ENCODE data around the gene HK1.
"Not testable (repeated sequence)": the region's sequence is repeated elsewhere in the genome, so short reads cannot be mapped to it uniquely, and the experiment has no call there.

HK1 gene

DNA sequence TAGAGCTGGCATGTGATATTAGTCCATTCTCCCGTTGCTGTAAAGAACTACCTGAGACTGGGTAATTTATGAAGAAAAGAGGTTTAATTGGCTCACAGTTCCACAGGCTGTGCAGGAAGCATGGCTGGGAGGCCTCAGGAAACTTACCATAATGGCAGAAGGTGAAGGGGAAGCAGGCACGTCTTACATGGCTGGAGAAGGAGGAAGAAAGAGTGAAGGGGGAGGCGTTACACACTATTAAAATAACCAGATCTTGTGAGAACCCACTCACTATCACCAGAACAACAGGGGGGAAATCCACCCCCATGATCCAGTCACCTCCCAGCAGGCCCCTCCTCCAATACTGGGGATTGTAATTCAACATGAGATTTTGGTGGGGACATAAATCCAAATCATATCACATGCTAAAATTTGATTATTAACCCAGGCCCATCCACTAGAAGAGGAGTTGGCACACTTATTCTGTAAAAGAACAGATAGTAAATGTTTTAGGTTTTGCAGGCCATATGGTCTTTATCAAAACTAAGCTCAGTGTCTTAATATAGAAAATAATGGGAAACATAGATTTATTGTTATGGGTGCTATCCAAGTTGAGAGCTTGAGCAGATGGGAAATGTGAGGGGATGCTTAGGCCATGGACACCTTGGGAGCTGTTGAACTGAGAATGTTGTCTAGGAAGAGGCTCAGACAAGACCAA lies 18.6 kb upstream of the HK1 start:
- no peak for DNase-seq

DNA sequence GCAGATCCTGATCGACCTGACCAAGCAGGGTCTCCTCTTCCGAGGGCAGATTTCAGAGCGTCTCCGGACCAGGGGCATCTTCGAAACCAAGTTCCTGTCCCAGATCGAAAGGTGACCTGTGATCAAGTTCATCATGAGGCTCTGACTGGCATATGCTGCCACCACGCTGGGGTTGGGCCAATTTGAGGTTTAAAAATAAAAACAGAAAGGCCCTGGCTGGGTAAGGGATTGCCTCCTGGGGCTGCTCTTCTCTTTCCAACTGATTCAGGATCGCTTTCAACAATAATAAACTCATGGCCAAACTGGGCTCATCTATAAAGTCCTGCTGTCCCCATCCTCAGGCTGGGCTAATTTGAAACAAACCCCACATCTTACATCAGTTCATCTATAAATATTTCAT lies 17.1 kb upstream of the HK1 start:
- no peak for DNase-seq

DNA sequence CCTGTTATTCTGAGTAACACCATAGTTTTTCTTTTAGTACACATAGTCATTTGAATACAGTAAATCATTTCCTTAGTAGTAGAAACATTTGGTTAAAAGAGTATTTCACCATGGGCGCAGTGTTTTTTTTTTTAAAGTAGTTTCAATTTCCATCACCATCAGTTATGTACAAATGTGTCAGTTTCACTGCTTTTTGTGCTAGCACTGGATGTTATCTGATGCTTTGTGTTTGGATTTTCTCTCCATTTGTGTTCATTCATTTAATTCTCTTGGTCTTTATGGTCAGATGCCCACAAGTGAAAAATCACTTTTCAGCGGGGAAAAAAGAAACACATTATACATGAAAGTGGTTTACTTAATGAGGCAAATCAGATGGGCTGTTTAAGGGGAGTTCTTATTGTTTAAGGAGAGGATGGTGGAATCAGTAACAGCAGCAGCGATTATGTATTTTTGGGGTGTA lies 16.0 kb upstream of the HK1 start:
- DNase-seq: no peak

DNA sequence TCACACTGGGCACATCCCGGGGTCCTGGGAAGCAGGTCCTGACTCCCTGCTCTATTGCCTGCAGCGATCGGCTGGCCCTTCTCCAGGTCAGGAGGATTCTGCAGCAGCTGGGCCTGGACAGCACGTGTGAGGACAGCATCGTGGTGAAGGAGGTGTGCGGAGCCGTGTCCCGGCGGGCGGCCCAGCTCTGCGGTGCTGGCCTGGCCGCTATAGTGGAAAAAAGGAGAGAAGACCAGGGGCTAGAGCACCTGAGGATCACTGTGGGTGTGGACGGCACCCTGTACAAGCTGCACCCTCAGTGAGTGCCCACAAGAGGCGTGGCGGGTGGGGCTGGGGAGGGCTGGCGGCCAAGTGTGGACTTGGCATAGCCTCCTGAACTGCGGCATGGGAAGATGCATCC lies 12.8 kb upstream of the HK1 start:
- no peak for DNase-seq

DNA sequence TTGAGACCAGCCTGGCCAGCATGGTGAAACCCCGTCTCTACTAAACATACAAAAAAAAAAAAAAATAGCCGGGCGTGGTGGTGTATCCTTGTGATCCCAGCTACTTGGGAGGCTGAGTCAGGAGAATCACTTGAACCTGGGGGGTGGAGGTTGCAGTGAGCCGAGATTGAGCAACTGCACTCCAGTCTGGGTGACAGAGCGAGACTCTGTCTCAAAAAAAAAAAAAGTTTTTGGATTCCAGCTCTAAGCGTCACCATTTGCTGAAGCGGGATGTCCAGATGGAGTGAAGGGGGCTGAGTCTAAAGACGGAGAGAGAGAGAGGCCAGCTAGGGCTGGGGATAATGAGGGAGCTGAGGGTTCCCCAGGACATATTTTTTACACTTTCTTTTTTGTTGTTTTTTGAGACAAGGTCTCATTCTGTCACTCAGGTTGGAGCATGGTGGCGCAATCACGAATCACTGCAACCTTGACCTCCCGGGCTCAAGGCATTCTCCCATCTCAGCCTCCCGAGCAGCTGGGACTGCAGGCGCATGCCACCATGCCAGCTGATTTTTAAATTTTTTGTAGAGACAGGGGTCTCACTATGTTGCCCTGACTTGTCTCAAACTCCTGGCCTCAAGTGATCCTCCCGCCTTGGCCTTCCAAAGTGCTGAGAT lies 9.4 kb upstream of the HK1 start:
- DNase-seq: no peak

DNA sequence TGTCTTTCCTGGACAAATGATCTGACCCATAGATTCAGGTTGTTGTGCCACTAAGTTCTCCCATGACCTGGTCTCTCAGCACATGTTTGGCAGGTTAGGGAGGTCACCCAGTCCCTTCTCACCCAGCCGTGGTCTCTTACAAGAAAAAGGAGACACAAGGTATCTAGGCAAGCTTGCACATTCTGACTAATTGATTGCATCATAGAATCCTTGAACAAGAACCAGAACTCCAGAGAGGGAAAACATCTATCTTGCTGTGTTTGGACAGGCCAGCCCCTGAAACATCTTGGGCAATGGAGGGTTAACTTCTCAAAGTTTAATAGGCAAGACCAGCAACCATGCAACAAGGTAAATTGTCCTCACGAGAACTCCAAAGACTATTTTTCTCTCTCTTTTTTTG lies 8.5 kb upstream of the HK1 start:
- DNase-seq: no peak

DNA sequence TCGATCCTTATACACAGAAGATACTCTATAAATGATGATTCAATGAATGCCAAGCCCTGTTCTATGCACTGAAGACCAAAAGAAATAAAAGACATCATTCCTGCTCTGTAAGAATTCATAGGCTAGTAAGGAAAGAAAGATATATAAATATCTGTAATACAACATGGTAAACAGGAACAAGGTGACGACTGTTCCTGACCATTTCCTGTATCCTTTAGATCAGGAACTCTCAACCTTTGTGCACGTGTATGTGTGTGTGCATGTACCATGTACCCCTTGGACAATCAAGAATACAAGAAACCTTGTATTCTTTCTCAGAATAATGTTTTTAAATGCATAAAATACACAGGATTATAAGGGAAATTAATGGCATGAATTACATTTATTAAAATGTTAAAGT lies 7.3 kb upstream of the HK1 start:
- DNase-seq: no peak

DNA sequence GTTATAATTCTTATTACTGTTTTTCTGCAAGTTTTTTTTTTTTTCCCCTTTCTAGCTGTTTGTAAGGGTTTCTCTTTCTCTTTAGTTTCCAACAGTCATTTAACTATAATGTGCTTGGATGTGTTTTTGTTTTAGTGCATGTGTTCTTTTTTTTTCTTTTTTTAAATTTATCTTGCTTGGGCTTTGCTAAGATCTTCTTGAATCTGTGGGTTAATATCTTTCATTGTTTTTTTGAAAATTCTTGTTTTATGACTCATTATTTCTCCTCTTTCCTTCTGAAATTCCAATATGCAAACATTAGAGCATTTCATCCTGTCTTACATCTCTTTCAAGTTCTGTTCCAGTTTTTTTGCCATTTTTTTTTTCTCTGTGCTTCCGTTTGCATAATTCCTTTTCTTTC lies 5.7 kb upstream of the HK1 start:
- DNase-seq: no peak

DNA sequence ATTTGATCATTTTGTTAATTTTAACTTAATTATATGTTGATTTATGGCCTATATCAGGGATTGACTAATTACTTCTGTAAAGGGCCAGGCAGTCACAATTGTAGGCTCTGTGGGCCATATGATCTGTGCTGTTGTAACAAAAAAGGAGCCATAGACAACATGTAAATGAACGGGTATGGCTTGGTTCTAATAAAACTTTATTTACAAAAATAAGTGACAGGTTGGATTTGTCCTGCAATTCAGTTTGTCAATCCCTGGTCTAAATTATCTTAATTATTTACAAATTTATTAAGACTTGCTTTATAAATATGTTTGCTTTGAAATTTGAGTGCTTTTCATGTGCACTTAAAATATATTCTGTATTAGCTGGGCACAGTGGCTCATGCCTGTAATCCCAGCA lies 2.9 kb upstream of the HK1 start:
- DNase-seq: no peak

DNA sequence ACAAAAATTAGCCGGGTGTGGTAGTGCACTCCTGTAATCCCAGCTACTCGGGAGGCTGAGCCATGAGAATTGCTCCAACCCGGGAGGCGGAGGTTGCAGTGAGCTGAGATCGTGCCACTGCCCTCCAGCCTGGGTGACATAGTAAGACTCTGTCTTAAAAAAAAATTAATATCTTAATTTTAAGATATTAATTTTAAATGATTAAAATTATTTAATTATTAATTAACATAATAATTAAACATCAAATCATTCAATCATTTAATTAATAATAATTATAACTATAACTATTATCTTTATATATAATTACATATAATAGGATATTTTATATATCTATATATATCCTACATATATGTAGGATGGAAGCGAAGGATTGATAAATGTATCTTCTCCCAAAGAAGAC lies 1.8 kb upstream of the HK1 start:
- no peak for DNase-seq

DNA sequence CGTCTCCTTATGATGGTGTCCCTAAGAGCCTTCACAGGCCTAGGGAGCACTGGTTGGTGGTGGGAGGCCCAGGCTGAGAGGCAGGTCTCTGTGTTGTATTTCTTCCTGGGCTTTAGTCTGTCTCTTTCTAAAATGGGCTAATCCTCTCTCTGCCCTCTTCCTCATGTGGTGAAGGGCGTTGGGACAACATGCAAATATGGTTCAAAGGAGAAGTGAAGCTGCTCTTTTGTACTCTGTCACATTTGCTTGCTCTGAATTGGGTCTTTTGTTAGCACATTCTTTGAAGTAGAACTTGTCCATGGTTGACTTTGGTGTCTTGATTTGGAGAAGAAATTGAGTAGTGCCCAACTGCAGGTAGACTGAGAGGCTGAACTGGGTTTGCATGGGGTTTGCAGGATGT lies 814 bp downstream of the HK1 start:
- no peak for DNase-seq

DNA sequence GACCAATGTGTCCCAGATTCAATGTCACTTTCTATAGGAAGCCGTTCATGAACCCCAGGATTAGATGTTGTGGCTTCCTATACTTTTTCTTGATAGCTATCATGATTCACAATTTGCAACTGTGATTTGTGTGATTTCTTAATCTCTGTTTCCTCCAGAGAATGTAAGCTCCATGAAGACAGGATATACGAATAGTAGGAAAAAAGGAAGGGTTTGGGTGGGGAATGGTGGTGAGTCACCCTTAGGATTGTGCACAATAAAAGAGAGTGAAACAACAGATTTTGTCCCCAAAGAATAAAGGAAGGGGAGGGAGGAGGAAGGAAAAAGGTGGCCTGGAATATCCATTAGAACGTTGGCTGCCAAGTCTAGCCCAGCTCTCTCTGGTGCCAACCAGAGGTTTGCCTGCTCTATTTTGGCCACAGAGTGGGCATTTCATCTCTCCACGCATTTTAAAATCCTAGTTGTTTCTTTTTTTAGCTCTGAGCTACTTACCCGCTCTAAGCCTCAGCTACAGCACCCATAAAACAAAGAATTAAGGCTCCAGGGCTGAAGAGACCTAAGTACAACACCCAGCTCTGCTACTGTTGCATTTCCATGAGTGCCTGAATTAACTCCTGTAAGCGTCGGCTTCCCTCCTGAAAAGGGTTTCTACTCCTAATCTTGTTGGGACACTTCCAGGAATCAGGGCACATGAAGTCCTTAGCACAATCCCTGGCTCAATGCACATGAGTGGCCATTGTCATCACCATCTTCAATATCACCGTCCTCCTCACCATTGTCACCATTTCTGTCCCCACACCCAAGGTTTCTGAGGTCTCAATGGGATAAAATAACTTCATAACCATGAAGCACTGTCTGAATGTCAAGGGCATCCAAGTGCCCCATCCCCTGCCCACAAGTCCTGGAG lies 3.5 kb downstream of the HK1 start:
- no peak for DNase-seq

DNA sequence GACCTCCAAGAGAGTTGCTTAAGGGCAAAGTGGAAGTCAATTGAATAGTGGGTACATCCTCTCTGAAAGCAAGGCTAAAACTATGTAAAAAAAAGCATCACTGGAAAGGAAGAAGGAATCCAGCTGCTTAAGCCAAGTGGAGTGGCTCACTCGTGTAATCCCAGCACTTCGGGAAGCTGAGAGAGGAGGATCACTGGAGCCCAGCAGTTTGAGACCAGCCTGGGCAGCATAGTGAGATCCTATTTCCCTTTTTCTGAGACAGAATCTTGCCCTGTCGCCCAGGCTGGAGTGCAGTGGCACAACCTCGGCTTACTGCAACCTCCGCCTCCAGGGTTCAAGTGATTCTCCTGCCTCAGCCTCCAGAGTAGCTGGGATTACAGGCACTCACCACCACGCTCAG lies 6.1 kb downstream of the HK1 start:
- not testable (repeated sequence) for DNase-seq

DNA sequence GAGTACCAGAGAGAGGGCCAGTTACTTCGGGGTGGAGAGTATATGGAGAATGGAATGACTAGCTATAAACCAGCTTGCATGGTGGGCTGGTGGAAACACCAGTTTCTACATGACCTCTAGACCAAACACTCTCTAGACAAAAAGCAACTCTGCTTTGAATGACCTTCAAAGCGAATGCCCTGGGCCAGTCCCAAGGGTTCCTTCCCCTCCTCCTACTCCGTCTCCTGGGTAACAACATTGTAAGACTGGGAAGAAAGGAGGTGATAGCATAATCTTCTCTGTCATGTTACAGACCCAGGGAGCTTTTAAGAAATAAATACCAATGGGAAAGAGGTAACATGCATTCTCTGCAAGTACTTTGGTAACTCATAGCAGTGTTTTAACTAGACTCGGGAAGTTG lies 7.4 kb downstream of the HK1 start:
- no peak for DNase-seq

DNA sequence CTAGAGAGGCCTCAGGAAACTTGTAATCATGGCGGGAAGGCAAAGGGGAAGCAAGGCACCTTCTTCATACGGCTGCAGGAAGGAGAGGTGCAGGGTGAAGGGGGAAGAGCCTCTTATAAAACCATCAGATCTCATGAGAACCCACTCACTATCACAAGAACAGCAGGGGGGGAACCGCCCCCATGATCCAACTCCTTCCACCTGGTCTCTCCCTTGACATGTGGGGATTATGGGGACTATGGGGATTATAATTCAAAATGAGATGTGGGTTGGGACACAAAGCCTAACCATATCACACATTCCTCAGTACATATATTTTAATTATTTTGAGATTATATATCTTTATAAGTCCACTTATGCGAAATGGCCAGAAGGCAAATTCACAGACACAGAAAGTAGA lies 8.9 kb downstream of the HK1 start:
- DNase-seq: no peak

DNA sequence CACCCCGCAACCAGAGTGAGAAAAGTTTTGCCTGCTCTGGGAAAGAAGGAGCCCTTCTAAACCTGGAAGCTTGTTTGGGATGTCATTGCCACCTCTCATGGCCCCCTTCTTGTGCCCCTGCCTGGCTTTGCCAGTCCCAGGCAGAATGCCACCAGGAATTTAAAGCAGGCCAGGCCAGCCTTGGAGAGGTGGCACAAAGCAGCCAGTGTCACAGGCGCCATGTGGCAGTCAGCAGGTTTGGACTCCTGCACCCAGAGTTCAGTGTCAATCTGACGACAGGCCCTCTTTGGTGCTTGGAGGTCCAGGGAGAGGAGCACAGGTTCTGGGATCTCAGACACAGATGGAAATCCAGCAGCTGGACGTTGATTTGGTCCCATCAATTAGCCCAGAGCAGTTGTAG lies 12.7 kb downstream of the HK1 start:
- no peak for DNase-seq

DNA sequence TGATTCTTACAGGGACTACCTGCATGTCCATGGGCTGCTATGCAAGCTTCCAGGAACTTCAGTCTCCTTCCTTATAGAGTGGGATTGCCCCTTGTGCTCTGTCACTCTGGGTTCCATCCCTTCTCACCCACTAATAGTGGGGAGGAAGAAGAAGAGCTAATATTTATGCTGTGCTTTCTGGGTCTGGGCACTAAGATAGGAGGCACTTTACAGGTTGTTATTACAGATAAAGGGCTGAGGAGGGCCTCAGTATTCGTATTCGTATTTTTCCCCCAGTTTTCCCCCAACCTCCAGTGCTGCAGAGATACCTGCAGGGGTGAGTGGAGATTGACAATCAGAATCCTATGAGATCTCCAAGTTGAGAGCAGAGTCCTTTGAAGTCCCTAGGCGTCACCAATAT lies 14.2 kb downstream of the HK1 start:
- DNase-seq: no peak

DNA sequence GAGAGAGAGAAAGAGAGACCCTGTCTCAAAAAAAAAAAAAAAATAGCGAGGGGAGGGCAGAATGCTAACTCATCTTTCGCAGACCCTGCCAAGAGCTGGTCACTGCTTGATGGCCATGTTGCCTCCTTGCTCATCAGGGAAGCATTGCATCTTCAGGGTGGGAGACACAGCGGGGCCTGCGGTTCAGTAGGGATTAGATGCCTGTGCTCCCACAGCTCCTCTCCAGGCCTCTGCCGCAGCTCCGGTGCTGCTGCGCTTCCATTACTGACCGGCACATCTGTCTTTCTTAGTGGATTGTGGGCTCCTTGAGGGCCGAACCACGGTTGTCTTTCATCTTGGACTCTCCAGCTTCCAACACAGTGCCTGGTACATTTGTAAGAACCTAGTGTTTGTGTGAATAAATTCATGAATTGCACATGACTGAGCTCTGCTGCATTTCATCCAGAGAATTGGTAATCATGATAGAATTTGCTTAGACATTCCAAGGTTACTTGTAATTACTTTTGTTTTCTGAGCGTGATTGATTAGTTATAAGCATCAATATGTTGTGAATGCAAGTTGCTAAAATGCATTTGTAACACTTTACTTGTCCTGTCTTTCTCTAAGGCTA lies 16.8 kb downstream of the HK1 start:
- no peak for DNase-seq

DNA sequence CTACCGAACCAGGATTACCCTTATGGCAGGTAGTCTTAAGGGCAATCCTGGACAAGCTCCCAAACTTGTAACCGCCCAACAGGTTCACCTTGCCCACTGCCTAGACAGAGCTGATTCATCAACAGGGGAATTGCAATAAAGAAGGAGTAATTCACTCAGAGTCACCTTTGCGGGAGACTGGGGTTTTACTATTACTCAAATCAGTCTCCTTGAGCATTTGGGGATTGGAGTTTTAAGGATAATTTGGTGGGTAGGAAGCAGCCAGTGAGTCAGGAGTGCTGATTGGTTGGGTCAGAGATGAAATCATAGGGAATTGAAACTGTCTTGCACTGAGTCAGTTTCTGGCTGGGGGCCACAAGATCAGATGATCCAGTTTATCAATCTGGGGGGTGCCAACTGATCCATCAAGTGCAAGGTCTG lies 25.3 kb downstream of the HK1 start:
- DNase-seq: no peak

DNA sequence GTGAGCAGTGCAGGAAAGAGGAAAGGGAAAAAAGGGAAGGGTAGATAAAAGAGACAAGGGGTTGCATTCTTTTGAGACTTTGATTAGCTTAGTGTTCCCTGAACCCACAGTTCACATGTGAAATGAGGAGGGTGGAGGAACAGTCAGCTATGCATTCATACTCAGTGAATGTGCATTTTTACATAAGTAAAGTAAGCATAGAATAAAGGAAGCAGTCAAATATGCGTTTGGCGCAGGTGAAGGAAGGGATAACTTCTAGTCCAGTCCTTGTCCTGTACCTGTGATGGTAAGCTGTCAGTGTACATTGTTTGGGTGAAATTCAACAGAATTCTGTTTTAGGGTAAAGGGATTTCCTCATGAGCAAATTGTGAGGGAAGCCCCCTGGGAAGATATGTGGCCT lies 28.1 kb downstream of the HK1 start:
- DNase-seq: no peak

DNA sequence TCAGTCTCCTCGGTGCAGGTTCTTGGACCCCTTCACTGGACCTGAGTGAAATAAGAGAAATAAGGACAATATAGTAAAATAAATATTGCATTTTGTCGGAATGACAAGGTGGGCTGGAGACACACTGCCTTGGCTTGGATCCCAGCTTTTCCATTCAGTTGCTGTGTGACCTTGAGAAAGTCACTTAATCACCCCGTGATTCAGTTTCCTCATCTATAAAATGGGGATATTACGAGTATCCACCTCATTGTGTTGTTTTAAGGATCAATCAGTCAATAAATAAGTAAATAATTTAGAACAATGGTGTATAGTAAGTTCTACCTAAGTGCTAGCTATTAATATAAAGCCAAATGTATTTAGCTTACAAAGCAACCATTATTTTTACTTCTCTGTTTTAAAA lies 29.1 kb downstream of the HK1 start:
- DNase-seq: no peak

DNA sequence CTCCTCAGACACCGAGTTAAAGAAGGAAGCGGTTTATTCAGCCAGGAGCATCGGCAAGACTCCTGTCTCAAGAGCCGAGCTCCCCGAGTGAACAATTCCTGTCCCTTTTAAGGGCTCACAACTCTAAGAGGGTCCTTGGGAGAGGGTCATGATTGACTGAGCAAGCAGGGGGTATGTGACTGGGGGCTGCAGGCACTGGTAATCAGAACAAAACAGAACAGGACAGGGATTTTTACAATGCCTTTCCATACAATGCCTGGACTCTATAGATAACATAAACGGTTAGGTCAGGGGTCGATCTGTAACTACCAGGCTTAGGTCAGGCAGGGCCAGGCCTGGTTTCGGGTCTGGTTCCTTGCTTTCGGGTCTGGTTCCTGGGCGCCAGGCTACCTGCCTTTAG lies 30.0 kb downstream of the HK1 start:
- DNase-seq: not testable (repeated sequence)

DNA sequence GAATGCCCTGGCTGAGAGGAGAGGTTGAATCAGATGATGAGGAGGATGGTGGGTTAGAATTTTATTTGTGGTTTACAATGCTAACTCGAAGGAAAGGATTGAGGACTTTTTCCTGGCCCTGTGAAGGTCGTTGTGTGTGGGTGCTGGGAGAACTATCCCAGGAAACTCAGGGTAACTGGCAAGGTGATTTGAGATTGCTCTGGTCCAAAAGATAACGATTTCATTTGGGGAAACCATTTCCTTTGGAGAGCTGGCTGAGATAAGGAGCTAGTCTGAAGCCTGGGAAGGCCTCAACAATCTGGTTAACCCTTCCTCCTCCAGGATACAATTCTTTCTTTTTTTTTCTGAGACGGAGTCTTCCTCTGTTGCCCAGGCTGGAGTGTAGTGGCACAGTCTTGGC lies 33.0 kb downstream of the HK1 start:
- no peak for DNase-seq

DNA sequence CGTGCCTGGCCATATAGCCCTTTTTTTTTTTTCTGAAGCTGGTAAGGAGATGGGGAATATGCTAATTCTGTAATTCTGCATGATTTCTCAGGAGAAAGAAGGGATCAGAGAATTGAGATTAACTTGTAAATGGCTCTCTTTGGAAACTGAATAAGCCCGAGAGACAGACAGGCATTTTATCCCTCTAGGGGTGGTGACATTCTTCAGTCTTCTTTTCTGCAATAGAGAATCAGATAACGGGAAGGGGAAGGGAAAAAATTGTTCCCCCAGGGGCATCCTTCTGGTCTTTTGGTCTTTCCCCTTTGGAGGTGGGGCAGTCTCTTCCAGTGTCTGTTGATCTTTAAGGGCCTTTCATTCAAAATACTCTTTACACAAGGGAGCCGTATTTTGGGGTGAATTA lies 34.2 kb downstream of the HK1 start:
- no peak for DNase-seq

All from NCI-H2171 treated with DMSO at 0.1 percent for 48 hours (cell line).